DOHH2 (cell line): ENCODE results near the gene BUB3.

Source experiments
- H3F3A ChIP-seq: fragments of 200-600 bp; sonication (generic), shearing (Covaris generic); 2 replicates; pipeline ENCODE4 v1.6.0; 2016; ENCODE audit warnings: antibody characterized with exemption, mild to moderate bottlenecking; ENCODE audit not compliant: control insufficient read depth, insufficient read depth
- H3K27ac ChIP-seq: fragments of 200-600 bp; sonication (generic); 2 replicates; pipeline ENCODE4 v1.5.1; 2014; ENCODE audit warnings: low read depth, mild to moderate bottlenecking, low read length, moderate library complexity
- H3K27me3 ChIP-seq: fragments of 200-600 bp; sonication (generic); 2 replicates; pipeline ENCODE4 v1.6.1; 2014; ENCODE audit warnings: mild to moderate bottlenecking, low read length, mixed read lengths; ENCODE audit not compliant: control insufficient read depth
- H3K36me3 ChIP-seq: fragments of 200-600 bp; sonication (generic); 2 replicates; pipeline ENCODE4 v1.6.1; 2014; ENCODE audit warnings: mild to moderate bottlenecking, low read length, moderate library complexity, mixed read lengths; ENCODE audit not compliant: control insufficient read depth
- H3K4me1 ChIP-seq: fragments of 200-600 bp; sonication (generic); 2 replicates; pipeline ENCODE4 v1.6.1; 2014; ENCODE audit warnings: mild to moderate bottlenecking, low read length, mixed read lengths; ENCODE audit not compliant: control insufficient read depth
- H3K4me2 ChIP-seq: fragments of 200-600 bp; sonication (generic); 2 replicates; pipeline ENCODE4 v1.6.0; 2014; ENCODE audit warnings: mild to moderate bottlenecking, low read length, moderate library complexity
- H3K4me3 ChIP-seq: fragments of 200-600 bp; sonication (generic); 2 replicates; pipeline ENCODE4 v1.5.1; 2014; ENCODE audit warnings: mild to moderate bottlenecking, low read length, mixed read lengths
- H3K79me2 ChIP-seq: fragments of 200-600 bp; sonication (generic); 2 replicates; pipeline ENCODE4 v1.6.1; 2014; ENCODE audit warnings: mild to moderate bottlenecking, low read length, mixed read lengths; ENCODE audit not compliant: control insufficient read depth
- H3K9me2 ChIP-seq: fragments of 200-600 bp; sonication (generic); replicated peaks from 2 replicates; pipeline ENCODE4 v1.6.1; 2014; ENCODE audit warnings: mild to moderate bottlenecking, low read length, mixed read lengths; ENCODE audit not compliant: control insufficient read depth
- H3K9me3 ChIP-seq: fragments of 200-600 bp; sonication (generic); 2 replicates; pipeline ENCODE4 v1.6.1; 2014; ENCODE audit warnings: antibody characterized with exemption, low read length, mixed read lengths; ENCODE audit not compliant: control insufficient read depth, insufficient read depth
- H4K20me1 ChIP-seq: fragments of 200-600 bp; sonication (generic); 2 replicates; pipeline ENCODE4 v1.6.0; 2014; ENCODE audit warnings: low read depth, mild to moderate bottlenecking, antibody characterized with exemption, low read length, moderate library complexity; ENCODE audit not compliant: control insufficient read depth, insufficient read depth
- CTCF ChIP-seq: fragments of 200-600 bp; sonication (generic); IDR thresholded peaks from one replicate; pipeline ENCODE4 v1.5.1; 2014; ENCODE audit warnings: antibody characterized with exemption, mild to moderate bottlenecking, low read depth, low read length; ENCODE audit not compliant: poor library complexity, severe bottlenecking
- EZH2phosphoT487 ChIP-seq: fragments of 200-600 bp; sonication (generic); IDR thresholded peaks from 2 replicates; pipeline ENCODE4 v1.6.1; 2017; ENCODE audit warnings: borderline replicate concordance, mild to moderate bottlenecking, antibody characterized with exemption, low read length, moderate library complexity, mixed read lengths

Gene BUB3

GRCh38 chr10:123132576-123133477 is 21.4 kb upstream of the BUB3 start:
- Histone ChIP-seq H3K9me2 (no peaks in the 10 kb centered on the region), H3K27ac (no peak overlapping the region), H3K4me1 (peaks cover 10% of the 10 kb centered on the region), H3K4me3 (peak overlapping the region; percentile 44), H3K9me3 (no peaks in the 10 kb centered on the region), H3K36me3 (no peaks in the 10 kb centered on the region), H3K27me3 (peaks cover 58% of the 10 kb centered on the region), H3F3A (no peaks in the 10 kb centered on the region), H4K20me1 (no peaks in the 10 kb centered on the region), H3K79me2 (no peaks in the 10 kb centered on the region), H3K4me2 (peak overlapping the region; percentile 68)
- TF ChIP-seq EZH2phosphoT487 (no peak), CTCF (peak; percentile 85)

- Histone ChIP-seq H3K27ac (no peak overlapping the region), H3F3A (no peaks in the 10 kb centered on the region), H3K27me3 (peaks cover 50% of the 10 kb centered on the region), H3K9me3 (no peaks in the 10 kb centered on the region), H3K4me1 (peaks cover 10% of the 10 kb centered on the region), H3K36me3 (no peaks in the 10 kb centered on the region), H4K20me1 (no peaks in the 10 kb centered on the region), H3K4me3 (peak overlapping the region; percentile 44), H3K9me2 (no peaks in the 10 kb centered on the region), H3K4me2 (peak overlapping the region; percentile 68), H3K79me2 (no peaks in the 10 kb centered on the region)
- TF ChIP-seq EZH2phosphoT487 (no peak), CTCF (no peak)
Measured at GRCh38 chr10:123133541-123134342, 20.5 kb upstream of the BUB3 start.

- Histone ChIP-seq H3K27me3 (peaks cover 53% of the 10 kb centered on the region), H3K4me3 (no peak overlapping the region), H3F3A (no peaks in the 10 kb centered on the region), H3K79me2 (no peaks in the 10 kb centered on the region), H3K4me1 (peaks cover 10% of the 10 kb centered on the region), H3K36me3 (no peaks in the 10 kb centered on the region), H3K4me2 (no peak overlapping the region), H3K9me3 (no peaks in the 10 kb centered on the region), H3K27ac (no peak overlapping the region), H3K9me2 (no peaks in the 10 kb centered on the region), H4K20me1 (no peaks in the 10 kb centered on the region)
- no peak for TF ChIP-seq EZH2phosphoT487
- no peak for TF ChIP-seq CTCF
Measured at GRCh38 chr10:123134343-123134914, 19.8 kb upstream of the BUB3 start.
